Measurements from ENCODE around the gene APLNR.

APLNR gene

DNA sequence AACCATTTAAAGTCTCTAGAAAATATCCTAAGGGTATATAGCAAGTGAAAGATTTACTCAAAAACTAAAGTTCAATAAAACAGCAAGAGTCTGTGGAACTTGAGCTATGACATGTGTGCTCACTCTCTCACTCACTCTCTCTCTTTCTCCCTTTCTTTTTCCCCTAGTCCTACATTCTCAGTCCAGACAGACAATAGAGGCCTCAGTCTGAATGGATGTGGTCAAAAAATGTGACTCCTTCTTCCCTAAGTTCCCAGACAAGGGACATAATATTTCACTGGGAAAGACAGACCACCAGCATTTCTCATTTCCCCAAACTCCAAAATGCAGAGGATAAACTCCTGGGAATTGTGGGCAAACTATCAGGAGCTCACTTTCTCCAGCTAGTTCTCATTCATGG lies 17.6 kb upstream of the APLNR start:
- in situ Hi-C loops (cut with MboI; ENCODE audit: low sequenced_read_pairs): loop anchor here (25.0 kb wide), 1 partner anchor 417 kb away; no protein-coding TSS in a partner anchor

DNA sequence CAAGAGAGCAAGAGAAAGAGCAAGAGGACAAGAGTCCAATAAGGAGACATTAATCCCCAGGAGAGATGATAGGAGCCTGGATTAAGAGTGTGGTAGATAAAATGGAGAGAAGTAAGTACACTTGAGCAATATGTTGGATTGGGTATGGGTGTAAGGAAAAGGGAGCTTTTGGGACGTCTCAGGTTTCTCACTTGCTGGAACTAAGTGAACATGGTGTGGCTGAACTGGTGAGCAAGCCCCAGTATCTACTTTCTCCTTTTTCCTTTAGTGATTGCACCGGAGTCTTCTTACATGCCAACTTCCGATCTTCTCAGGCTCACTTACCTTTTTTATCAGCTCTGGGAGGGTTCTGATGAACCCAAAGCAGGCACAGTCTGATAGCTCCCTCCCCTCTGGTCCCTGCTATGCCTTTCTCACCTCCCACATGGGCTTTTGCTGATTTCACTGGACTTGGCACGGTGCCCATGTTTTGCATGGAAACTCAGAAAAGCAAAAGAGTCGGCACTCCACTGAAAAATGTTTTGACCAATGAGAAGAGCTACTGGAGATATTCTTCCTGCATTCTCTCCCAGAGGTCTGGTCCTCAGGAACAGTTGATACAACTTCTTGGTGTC lies 14.5 kb upstream of the APLNR start:
- in situ Hi-C loops (cut with MboI; ENCODE audit: low sequenced_read_pairs): loop anchor here (25.0 kb wide), 1 partner anchor 414 kb away; no protein-coding TSS in a partner anchor

DNA sequence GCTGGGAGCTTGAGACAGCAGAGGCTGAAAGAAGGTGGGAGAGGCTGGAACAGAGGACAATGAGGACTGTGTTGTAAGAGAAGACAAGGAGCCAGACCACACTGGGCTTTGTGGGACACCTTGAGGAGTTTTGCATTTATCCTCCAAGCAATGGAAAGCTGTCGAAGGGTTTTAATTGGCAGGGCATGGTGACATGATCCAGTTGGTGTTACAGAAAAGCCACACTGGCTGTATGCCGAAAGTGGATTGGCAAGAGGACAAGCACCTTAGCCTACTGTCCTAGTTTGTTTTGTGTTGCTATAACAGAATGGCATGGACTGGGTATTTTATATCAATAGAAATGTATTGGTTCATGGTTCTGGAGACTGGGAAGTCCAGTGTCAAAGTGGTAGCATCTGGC lies 14.0 kb upstream of the APLNR start:
- in situ Hi-C loops (cut with MboI; ENCODE audit: low sequenced_read_pairs): loop anchor here (25.0 kb wide), 1 partner anchor 414 kb away; no protein-coding TSS in a partner anchor

DNA sequence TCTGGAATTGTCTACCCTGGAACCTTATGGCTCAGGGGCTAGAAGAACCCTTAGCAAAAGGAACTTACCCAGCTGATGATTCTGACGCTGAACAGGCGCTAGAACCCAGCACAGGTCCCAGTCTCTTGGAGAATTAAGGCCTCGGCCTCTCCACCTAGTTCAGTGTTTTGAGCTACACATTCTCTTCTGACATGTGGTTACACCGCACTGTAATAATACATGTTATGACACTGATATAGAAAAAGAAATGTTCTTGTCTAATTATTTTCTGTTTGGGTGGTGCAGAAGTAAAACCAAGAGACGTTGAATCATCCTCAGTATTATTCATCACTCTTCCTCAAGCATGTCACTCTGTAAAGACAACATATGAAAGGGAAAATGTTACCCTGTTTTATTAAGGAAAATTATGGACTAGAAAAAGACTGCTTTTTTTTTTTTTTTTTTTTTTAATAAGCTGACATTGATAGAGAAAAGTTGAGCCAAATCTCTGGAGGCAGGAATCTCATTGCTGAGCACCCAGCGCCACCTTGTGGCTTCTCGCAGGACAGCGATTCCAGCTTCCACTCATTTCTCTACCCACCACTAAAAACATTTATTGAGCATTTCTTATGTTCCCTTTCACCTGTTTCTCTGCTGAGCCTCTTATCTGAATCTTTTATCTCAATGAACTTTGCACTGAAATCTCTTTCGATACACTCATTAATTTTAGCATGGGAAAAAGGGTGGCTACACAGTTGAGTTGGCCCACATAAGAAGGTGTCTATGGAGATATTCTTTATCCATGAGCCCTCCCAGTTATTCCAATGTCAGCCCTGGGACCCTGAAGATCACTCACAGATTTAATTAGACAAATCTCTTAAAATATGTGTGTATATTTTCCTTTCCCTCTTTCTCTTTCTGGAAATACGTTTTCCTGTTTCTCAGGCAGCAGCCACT lies 12.6 kb upstream of the APLNR start:
- in situ Hi-C loops (cut with MboI; ENCODE audit: low sequenced_read_pairs): loop anchor here (10.0 to 25.0 kb wide), 2 partner anchors 125 to 412 kb away; no protein-coding TSS in a partner anchor

DNA sequence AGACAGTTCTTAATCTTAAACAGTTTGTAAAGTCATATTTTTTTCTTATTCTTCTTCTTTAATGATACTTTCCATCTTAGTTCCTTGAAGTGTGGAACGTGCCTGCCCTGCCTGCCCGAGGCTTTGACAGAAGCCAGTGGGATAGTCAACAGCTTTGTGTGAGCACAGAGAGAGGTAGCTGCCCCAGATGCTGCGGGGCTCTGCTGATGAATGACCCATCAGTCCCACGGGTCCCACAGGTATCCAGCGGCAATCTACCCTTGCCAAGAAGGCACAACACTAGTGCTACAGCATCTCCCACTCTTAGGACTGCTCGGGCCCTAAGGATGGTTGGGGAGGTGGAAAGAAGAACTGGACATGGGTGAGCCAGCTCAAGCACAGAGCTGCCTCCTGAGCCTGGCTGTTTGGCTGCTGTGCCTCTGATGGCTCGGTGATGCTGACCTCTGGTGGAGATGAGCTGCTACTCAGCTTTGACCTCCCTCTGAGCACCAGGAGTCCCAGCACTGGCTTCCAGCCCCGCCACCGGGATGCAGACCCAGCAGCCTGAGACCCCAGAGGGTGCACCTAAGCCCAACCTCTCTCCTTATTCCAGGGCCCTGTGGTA lies 11.8 kb upstream of the APLNR start:
- in situ Hi-C loops (cut with MboI; ENCODE audit: low sequenced_read_pairs): loop anchor here (10.0 kb wide), 1 partner anchor 124 kb away; no protein-coding TSS in a partner anchor

DNA sequence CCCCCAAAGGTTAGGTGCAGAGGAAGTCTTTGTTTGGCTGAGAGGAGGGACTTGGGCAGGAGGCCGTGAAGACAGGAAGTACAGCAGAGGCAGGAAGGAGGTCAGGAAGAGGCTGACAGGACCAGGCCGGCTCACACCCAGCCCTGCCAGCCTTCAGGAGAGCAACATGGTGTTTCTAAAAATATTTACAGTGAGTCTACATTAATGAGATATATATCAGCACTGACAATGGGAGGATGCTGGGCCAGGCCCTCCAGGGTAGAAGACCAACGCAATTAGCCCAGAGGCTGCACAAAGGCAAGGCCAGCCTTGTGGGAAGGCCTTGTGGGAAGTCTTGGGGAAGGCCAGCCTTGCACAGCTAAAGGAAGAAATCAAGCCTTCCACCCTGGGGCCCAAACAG lies 7.9 kb upstream of the APLNR start:
- in situ Hi-C loops (cut with MboI; ENCODE audit: low sequenced_read_pairs): loop anchor here (10.0 kb wide), 1 partner anchor 120 kb away; no protein-coding TSS in a partner anchor

DNA sequence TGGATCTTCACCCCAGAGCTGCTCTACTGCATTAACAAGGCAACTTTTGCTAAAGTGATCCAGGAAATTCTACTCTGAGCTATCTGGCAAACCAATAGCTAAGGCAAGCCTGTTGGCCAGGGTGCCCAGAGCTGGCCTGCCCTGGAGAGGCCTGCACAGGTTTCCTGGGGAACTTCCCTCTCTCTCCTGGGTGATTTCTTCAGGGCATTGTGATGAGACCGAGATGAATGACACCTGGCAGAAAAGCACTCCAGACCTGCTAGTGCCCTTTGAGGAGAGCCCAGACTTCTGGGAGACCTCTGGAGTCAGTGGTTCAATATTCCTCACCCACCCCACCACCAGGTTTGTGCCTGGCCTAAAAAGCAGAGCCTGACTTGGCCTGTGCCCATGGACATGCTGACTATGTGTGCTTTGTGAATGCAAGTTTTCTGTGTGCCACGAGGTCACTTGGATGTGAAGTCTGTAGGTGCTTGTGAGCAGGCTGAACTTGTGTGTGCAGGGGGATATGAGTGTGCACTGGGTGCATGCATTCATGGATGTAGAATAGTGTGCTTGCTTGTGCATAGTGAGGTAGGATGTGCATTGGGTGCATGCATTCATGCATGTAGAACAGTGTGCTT lies 4.4 kb upstream of the APLNR start:
- in situ Hi-C loops (cut with MboI; ENCODE audit: low sequenced_read_pairs): loop anchor here (10.0 kb wide), 1 partner anchor 117 kb away; no protein-coding TSS in a partner anchor

DNA sequence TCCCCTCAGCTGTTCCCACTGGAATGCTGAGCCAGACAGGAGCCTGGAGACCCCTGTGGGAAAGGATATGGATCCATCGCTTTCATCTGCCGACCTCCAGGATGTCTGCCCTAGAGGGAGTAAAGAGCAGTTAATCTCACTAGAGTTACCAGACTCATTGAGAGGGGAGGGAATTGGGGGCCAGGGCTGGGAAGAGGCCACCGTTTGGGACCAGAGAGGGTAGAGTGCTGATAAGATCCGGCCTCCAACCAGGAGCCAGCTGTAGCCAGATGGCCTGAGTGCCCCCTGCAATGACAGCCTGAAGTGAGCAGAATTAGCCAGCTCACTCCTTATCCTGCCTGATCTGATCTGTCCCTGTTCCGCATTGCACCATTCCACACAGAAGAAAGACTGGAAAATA lies 3.7 kb upstream of the APLNR start:
- in situ Hi-C loops (cut with MboI; ENCODE audit: low sequenced_read_pairs): loop anchor here (10.0 kb wide), 1 partner anchor 116 kb away; no protein-coding TSS in a partner anchor

DNA sequence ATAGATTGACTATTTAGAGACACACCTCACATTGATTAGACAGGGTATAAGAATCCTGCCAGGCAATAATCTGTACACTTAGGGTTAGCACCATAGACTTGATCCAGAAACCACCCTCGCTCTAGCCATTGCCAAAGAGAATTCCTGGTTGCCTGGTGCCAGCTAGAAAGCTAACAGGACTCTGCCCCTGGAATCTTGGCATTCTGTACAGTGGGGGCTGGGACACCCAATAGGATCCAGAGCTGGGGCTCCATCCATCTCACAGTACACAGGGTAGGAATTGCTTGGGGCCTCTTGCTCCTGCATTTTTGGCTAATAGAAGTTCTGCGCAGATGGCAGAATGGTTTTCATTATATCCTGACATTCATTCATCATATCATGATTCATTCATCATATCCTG lies 3.0 kb upstream of the APLNR start:
- in situ Hi-C loops (cut with MboI; ENCODE audit: low sequenced_read_pairs): loop anchor here (10.0 kb wide), 1 partner anchor 115 kb away; no protein-coding TSS in a partner anchor

DNA sequence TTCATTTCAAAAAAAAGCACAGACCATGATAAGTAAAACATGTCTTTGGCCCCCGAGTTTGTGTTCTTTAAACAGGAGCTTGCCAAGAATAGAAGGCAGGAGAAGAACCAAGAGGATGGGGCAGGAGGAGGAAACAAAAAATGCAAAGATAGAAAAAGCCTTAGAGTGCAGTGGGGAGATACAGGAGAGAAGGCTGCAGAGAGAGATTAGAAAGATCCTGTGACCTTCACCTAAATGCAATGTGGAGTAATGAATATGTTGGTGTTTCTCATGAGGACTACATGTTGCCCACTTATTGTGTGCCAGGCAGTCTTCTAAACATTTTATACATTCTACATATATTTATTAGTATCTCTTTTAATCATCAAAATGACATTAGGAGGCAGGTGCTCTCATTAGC lies 2.3 kb upstream of the APLNR start:
- in situ Hi-C loops (cut with MboI; ENCODE audit: low sequenced_read_pairs): no loop called here

DNA sequence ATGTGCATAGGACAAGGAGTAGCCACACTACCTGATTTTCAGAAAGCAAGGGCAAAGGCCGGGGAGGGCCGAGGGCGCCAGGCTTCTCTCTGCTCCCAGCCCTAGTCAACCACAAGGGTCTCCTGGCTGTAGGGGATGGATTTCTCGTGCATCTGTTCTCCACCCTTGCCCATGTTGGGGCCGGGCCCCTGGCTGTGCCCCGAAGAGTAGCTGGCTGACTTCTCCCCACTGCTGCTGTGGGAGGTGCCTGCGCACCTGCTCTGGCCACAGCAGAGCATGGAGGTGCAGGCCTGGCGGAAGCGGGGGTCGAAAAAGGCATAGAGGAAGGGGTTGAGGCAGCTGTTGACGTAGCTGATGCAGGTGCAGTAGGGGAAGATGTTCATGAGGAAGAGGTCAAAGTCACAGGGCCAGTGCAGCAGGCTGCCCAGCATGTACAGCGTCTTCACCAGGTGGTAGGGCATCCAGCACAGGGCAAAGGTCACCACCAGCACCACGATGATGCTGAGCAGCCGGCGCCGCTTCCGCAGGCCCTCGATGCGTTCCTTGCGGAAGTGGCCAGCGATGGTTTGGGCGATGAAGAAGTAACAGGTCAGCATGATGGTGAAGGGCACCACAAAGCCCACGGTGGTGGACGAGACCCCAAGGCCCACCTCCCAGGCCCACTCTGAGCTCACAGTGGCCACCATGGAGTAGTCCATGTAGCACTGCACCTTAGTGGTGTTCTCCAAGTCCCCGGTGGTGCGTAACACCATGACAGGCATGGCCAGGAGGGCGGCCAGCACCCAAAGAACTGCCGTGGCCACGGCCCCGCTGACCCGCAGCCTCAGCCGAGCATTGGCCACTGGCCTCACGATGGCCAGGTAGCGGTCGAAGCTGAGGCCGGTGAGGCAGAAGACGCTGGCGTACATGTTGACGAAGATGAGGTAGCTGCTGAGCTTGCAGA lies 1.0 kb downstream of the APLNR start:
- in situ Hi-C loops (cut with MboI; ENCODE audit: low sequenced_read_pairs): no loop called here

DNA sequence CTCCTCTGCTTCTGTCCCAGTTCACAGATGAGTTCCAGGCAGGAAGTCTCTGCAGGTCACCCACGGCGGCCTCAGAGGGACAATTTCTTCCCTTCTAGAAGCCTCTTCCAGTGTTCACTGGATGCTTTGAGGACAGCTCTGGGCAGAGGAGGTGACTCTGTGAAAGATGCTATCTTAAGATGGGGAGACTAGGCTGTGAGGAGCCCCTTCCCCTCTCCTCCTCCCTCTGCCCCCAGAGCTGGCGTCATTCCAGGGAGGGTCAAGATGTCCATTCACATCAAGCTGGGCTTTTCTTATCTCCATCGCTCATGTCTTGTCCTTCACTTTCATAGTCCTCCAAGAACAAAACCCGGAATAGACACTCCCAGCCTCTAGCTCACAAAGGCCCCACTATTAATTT lies 3.3 kb downstream of the APLNR start:
- in situ Hi-C loops (cut with MboI; ENCODE audit: low sequenced_read_pairs): no loop called here

DNA sequence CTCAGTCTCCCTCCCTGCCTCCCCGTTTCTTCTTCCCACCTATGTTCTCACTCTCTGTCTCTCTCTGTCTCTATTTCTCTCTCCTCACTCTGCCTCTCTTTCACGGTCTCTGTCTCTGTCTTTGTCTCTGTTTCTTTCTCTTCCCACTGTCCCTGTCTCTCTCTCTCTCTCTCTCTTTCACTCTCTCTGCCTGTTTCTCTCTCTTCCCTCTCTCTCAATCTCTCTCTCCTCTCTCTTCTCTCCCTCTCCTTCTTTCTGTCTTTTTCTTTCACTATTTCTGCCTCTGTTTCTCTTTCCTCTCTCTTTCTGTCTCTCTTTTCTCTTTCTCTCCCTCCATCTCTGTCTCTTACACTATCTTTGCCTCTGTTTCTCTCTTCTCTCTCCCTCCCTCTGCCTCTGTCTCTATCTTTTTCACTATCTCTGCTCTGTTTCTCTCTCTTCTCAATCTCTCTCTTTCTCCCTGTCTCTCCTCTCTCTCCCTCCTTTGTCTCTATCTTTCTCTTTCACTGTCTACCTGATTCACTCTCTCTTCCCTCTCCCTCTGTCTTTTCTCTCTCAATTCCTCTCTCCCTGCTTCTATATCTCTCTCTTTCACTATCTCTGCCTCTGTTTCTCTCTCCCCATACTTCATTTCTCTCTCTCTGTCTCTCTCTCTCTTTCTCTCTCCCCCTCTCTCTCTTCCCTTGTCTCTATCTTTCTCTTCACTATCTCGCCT lies 5.4 kb downstream of the APLNR start:
- in situ Hi-C loops (cut with MboI; ENCODE audit: low sequenced_read_pairs): no loop called here

DNA sequence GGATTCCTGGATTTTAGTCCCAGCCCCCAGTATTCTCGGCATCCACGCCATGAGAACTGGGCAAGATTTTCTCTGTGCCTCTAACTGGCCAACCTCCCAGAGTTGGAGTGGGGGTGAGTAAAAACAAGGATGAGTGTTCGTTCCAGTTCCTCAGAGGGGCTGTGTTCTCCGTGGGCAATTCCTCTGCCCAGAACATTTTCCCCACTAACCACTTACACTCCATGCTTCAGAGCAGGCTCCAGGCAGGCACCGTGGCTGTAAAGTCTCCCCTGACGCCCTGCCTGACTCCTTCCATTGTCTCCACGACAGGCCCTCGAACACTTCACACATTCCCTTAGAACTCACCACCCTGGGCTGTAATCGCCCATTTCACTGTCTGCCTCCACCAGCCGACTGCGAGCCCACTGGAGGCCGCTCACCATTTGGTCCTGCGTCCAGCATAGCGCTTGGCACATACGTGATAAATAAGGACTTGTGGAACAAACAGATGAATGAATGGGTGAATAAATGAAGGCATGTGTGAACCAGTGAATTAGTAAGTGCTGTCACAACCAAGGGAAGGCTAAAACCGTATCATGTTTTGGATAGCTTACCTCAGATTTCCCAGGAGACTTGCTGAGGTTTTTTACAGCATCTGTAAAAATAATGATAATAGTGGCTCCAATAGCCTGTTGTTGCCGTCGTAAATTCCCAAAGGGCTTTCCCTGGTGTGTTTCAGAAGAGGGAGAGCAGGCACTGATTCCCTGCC lies 6.1 kb downstream of the APLNR start:
- in situ Hi-C loops (cut with MboI; ENCODE audit: low sequenced_read_pairs): no loop called here

DNA sequence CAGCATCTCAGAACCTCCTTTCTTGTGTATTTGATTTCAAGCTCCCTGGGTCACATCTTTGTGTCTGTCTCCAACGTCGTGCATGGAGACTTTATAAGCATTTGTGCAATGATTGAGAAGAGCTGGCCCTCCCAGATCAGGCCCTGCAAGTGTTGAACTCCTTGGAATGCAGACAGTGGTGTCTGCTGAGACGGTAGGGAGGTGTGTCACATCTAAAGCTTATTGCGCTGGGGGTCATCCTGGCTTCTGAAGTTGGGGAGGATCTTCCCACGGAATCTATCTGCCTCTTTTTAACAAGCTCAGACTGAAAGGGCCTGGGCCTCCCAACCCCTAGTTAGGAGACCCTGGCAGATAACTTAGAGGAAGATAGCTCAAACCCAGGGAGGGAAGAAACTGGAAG lies 6.7 kb downstream of the APLNR start:
- in situ Hi-C loops (cut with MboI; ENCODE audit: low sequenced_read_pairs): no loop called here

DNA sequence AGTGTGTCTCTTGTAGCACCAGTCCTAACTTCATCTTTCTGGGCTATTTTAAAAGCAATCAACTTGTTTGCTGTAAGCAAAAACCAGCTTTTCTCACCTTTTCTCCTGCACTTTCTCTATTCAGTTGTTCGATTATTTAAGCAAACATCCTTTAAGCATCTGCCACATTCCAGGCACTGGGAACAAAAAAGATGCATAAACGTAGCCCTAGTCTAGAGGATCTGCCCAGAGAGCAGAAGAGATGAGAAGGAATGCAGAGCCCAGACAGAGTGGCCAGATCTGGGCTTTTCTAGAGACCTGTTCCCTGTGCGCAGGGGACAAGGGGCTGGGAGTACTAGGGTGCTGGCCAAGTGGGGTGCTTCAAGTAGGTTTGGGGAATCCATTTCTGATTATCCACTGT lies 8.4 kb downstream of the APLNR start:
- in situ Hi-C loops (cut with MboI; ENCODE audit: low sequenced_read_pairs): no loop called here

DNA sequence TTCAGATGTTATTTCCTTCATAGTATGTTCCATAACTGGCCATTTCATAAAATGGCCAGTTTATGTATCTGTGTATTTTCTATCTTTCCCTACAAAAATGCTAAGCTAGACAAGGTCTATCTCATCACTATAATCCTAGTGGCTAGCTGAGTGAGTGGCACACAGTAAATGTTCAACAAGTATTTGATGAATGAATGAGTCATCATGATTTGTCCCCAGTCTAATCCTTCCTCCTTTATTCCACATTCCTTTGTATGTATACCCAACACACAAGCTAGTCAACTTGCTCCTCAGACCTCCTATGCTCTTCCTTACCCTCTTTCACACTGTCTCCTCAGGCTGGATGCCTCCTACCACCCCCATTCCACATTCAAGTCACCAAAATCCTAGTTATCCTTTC lies 12.5 kb downstream of the APLNR start:
- in situ Hi-C loops (cut with MboI; ENCODE audit: low sequenced_read_pairs): no loop called here

DNA sequence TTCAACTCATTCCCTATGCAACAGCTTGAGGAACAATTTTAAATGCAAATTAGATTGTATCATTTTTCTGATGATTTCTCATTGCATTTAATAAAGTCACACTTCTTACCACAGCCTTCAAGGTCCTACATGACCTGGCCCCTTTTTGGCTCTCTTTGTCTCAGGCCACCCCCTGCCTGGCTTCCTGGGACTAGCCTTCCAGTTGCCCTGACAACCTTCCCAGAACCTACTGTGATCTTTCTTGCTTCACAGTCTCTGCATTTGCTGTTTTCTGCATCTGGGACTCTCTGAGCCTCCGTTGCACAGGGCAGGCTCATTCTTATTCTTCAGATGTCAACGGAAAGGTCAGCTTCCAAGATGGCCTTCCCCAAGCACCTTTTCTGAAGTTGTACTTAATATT lies 12.9 kb downstream of the APLNR start:
- in situ Hi-C loops (cut with MboI; ENCODE audit: low sequenced_read_pairs): no loop called here
